Lung (tissue), 12 donors: ENCODE data around the gene HPS6. TPM values are rescaled to one million over a fixed set of nuclear protein-coding genes. Genes with fewer than 3 reads are reported as not detected.
A peak's percentile ranks its signal among the peaks of the same experiment; 100 is the strongest.

Experiments
- ATAC-seq: fragments of 200-7000 bp; cut with Tn5 transposase; one replicate; pipeline ENCODE4 v1.9.1; 2020; ENCODE audit warnings: moderate number of reproducible peaks; ENCODE audit not compliant: insufficient read depth, low FRiP score
- DNase-seq, 3 donors: peaks; one replicate each; pipeline ENCODE4 v3.0.0-alpha.2; 2013 to 2017
- H3K27ac ChIP-seq, 2 donors: one replicate each; pipeline ENCODE4 v1.5.1; 2013; ENCODE audit warnings: mild to moderate bottlenecking in 2 of 2, moderate library complexity in 2 of 2, control low read depth in 1 of 2, inconsistent platforms in 1 of 2, low read depth in 1 of 2, low read length in 1 of 2
- H3K27me3 ChIP-seq, 3 donors: one replicate each; pipeline ENCODE4 v1.5.1; 2013; ENCODE audit warnings: low read length in 2 of 3; ENCODE audit not compliant: control insufficient read depth in 3 of 3, insufficient read depth in 3 of 3
- H3K36me3 ChIP-seq, 4 donors: one replicate each; pipeline ENCODE4 v1.5.1; 2013; ENCODE audit warnings: low read length in 4 of 4, mild to moderate bottlenecking in 1 of 4, moderate library complexity in 1 of 4; ENCODE audit not compliant: control insufficient read depth in 4 of 4, insufficient read depth in 4 of 4
- H3K4me1 ChIP-seq, 5 donors: one replicate each; pipeline ENCODE4 v1.5.1; 2013; ENCODE audit warnings: low read length in 5 of 5, mild to moderate bottlenecking in 2 of 5, moderate library complexity in 1 of 5; ENCODE audit not compliant: control insufficient read depth in 5 of 5, insufficient read depth in 5 of 5
- H3K4me3 ChIP-seq: one replicate; pipeline ENCODE4 v1.5.1; 2013; ENCODE audit warnings: mild to moderate bottlenecking, control low read depth, moderate library complexity
- H3K9ac ChIP-seq, 2 donors: one replicate each; pipeline ENCODE4 v1.5.1; 2013; ENCODE audit warnings: low read length in 2 of 2, control low read depth in 1 of 2; ENCODE audit not compliant: insufficient read depth in 1 of 2
- H3K9me3 ChIP-seq, 4 donors: one replicate each; pipeline ENCODE4 v1.5.1; 2013; ENCODE audit warnings: low read length in 3 of 4, mild to moderate bottlenecking in 1 of 4, moderate library complexity in 1 of 4; ENCODE audit not compliant: control insufficient read depth in 4 of 4, insufficient read depth in 3 of 4
- WGBS, 2 donors: extraction: QIAGEN DNeasy Blood & Tissue Kit; methylation state at CpG; one replicate each; pipeline ENCODE4 v1.1.7; 2013; 5-methylcytosine and 5-hydroxymethylcytosine counted together
- polyA plus RNA-seq, 2 donors: library from polyadenylated mRNA; stranded (reverse); fragments of 200-250 nt; gene quantifications; one replicate each; pipeline ENCODE4 v1.2.1, GENCODE V29; 2013
- total RNA-seq, 2 donors: library from RNA; depleted of rRNA in 1 of 2; stranded (reverse); fragments of >200 nt in 1 of 2; gene quantifications; one replicate each; pipeline ENCODE4 v1.2.1, GENCODE V29; 2014 to 2021
- TF ChIP-seq, protein P1 (sequence below): IDR thresholded peaks from 2 replicates; pipeline ENCODE4 v1.5.1; 2012; ENCODE audit warnings: mild to moderate bottlenecking; ENCODE audit errors: control extremely low read depth, extremely low read depth
- donor health status: control.
- donor health status: control.
- donor health status: Bipolar disorder and iron deficiency.
- donor health status: healthy.
- donor health status: DM: yes; HTN: yes; CAD: no.

HPS6 gene
- total and polyA plus RNA-seq, 4 donors = 10.8 to 28.2 (median 16.3) TPM

DNA sequence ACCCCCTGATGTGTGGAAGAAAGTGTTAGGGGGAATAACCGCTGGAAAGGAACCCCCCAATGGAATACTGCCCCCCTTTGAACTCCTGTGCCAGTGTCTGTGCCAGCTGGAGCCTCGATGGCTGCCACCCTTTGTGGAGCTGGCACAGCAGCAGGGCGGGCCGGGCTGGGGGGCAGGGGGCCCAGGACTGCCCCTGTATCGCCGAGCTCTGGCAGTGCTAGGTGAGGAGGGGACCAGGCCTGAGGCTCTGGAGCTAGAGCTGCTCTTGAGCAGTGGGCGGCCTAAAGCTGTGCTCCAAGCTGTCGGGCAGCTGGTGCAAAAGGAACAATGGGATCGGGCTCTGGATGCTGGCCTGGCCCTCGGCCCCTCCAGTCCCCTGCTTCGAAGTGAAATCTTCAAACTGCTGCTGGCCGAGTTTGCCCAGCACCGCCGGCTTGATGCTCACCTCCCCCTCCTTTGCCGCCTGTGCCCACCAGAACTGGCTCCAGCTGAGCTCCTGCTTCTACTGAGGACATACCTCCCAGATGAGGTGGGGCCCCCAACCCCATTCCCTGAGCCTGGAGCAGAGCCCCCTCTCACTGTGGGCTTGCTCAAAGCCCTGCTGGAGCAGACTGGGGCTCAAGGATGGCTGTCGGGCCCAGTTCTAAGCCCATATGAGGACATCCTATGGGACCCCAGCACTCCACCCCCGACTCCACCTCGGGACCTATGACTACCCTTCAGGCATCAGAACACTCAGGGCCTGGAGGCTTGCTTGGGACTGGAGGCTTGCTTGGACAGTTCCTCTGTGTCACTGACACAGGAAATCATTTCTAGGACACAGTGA, 2.2 kb downstream of the HPS6 start:
- Histone ChIP-seq H3K9me3 (no peaks in the 10 kb centered on the region), H3K27me3 (no peaks in the 10 kb centered on the region), H3K4me3 (no peak overlapping the region), H3K9ac (no peak overlapping the region), H3K4me1 (peaks cover 2 to 25% (median 7%) of the 10 kb centered on the region in 5 donors), H3K36me3 (peaks cover 0 to 15% (median 7%) of the 10 kb centered on the region in 4 donors), H3K27ac (no peak overlapping the region)
- no peak for DNase-seq
- WGBS, 2 donors = 93 to 94% methylated on average over 18 of the region's 18 CpGs
- TF ChIP-seq, protein P1, sequence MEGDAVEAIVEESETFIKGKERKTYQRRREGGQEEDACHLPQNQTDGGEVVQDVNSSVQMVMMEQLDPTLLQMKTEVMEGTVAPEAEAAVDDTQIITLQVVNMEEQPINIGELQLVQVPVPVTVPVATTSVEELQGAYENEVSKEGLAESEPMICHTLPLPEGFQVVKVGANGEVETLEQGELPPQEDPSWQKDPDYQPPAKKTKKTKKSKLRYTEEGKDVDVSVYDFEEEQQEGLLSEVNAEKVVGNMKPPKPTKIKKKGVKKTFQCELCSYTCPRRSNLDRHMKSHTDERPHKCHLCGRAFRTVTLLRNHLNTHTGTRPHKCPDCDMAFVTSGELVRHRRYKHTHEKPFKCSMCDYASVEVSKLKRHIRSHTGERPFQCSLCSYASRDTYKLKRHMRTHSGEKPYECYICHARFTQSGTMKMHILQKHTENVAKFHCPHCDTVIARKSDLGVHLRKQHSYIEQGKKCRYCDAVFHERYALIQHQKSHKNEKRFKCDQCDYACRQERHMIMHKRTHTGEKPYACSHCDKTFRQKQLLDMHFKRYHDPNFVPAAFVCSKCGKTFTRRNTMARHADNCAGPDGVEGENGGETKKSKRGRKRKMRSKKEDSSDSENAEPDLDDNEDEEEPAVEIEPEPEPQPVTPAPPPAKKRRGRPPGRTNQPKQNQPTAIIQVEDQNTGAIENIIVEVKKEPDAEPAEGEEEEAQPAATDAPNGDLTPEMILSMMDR = no peak
- no peak for ATAC-seq

DNA sequence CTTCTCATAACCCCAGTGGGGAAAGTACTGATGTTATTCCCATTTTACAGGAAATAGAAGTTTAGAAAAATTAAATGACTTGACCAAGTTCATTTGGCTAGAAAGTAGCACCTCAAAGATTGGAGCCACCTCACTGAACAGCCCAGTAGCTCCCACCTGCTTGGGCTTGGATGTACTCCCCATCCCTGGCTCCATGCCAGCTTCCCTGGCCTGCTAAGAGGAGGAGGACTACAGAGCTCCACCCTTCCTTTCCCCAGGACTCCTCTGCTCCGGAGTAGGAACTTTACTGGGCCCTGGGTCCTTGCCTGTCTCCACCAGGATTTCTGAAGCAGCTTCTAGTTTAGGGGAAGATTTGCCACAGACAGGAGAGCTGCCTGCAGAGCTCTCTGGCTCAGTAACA, 3.1 kb downstream of the HPS6 start:
- no peaks in the 10 kb centered on the region for H3K27me3 ChIP-seq
- no peak overlapping the region for H3K9ac ChIP-seq
- H3K9me3 ChIP-seq = no peaks in the 10 kb centered on the region
- no peak overlapping the region for H3K4me3 ChIP-seq
- peaks cover 0 to 15% (median 7%) of the 10 kb centered on the region in 4 donors for H3K36me3 ChIP-seq
- ATAC-seq (no peak), DNase-seq (peak in 1 of 3 donors; percentile 8)
- 11 to 76% methylated on average over 1 of the region's 1 CpG for WGBS, 2 donors
- H3K27ac ChIP-seq = no peak overlapping the region
- peaks cover 2 to 25% (median 7%) of the 10 kb centered on the region in 5 donors for H3K4me1 ChIP-seq
- TF ChIP-seq, protein P1 = no peak

DNA sequence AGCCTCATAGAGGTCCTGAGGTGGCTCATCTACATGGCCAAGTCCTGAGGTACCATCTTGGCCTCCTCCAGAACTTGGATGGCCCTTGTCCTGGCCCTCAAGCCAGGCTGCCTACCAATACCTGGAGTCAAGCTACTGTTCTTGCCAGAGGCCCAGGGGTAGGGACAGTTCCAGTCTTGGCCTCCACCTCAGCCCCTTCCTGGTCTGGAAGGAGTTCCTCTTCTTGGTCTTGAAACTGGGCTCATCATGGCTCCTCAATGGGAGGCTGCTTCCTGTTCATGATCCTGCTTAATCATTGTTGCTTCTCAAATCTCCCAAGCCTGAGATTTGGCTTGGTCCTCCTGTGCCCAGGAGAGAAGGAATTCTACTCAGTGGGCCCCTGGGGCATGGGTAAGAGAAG, 3.9 kb downstream of the HPS6 start:
- H3K9ac ChIP-seq = no peak overlapping the region
- no peak overlapping the region for H3K4me3 ChIP-seq
- DNase-seq (no peak), ATAC-seq (no peak)
- TF ChIP-seq, protein P1 = no peak
- no peaks in the 10 kb centered on the region for H3K27me3 ChIP-seq
- no peak overlapping the region for H3K27ac ChIP-seq
- H3K4me1 ChIP-seq = peaks cover 2 to 25% (median 7%) of the 10 kb centered on the region in 5 donors
- no peaks in the 10 kb centered on the region for H3K9me3 ChIP-seq
- H3K36me3 ChIP-seq = peaks cover 0 to 15% (median 7%) of the 10 kb centered on the region in 4 donors
